Measurements from ENCODE around the gene RPS21.

RPS21 gene

DNA sequence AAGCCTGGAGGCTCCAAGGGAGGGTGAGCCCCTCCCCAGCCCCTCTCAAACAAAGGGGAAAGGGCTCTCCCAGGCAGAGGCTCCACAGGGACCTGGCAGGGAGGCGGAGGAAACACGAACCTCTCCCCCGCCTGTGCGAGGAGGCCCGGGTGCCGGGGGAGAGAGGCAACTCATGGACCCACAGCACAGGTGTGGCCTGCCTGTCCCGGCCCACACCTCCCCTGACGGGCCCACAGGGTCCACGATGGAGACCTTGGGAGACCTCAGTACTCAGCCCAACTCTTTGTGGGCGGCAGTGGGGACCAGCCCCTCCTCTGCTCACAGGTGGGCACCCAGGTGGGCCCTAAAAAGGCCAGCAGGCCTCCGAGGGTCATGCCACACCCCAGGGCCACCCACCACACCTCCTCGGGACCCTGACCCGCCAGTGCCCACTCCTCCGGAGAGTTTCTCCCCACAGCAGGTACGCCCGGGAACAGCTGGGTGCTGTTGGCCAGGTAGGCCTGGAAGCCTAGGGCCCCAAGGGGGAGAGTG, 32.0 kb upstream of the RPS21 start:
- H3K27ac ChIP-seq = no peak overlapping the region

DNA sequence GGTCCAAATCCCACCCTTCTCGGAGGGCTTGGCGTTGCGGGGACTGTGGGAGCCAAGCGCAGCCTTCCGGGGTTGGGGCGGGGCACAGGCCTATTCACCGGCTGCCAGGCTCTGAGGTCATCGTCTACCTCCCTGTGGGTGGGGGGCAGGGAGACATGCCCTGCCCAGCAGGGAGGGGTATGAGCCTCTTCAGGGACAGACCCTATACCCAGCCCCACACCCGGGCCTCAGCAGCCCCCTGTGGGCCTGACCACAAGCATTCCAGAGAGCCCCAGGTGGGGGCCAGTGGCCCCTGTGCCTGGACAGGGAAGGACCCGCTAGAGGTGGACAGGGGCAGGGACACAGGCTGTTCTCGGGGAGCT, 31.4 kb upstream of the RPS21 start:
- H3K27ac ChIP-seq = no peak overlapping the region
- no peak for TF ChIP-seq CTCF (IDR thresholded peaks at IDR 0.05)
- TF ChIP-seq ZFX (IDR thresholded peaks at IDR 0.05; ENCODE audit: borderline replicate concordance) = no peak

More for the DNA sequence above, 32.0 kb upstream of the RPS21 start:
- no peak for TF ChIP-seq ZFX (IDR thresholded peaks at IDR 0.05; ENCODE audit: borderline replicate concordance)
- no peak for TF ChIP-seq CTCF (IDR thresholded peaks at IDR 0.05)

DNA sequence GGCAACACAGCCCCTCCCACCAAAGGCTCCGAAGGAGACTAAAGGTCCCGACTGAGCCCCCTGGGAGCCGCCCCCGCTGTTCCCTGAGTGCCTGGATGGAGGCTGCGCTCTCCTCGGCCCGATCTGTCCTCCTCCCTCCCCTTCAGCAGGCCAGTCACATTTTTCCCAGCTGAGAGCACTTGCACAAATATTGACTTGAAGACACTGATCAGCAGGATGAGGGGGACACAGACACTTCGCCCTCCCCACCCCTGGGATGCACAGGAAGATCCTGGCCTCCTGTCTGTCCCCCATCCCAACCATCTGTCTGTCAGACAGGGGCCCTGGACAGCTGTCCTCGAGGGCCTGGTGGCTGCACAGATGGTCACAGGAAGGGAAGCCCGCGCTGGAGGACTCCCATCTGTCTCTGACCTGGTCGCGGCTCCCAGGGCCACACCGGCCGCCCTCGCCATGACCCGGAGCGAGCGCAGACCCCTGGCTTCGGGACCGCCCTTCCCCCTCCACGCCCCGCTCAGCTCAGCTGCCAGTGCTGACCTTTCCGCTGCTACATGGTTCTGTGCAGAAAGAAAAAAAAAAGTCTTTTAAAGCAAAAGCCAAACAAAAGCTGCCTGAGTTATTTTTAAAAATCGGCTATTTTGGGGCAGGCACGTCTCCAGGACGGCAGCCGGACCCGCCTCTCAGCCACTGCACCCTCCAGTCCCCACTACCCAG, 30.9 kb upstream of the RPS21 start:
- no peak for TF ChIP-seq CTCF (IDR thresholded peaks at IDR 0.05)
- no peak for TF ChIP-seq ZFX (IDR thresholded peaks at IDR 0.05; ENCODE audit: borderline replicate concordance)
- no peak overlapping the region for H3K27ac ChIP-seq

DNA sequence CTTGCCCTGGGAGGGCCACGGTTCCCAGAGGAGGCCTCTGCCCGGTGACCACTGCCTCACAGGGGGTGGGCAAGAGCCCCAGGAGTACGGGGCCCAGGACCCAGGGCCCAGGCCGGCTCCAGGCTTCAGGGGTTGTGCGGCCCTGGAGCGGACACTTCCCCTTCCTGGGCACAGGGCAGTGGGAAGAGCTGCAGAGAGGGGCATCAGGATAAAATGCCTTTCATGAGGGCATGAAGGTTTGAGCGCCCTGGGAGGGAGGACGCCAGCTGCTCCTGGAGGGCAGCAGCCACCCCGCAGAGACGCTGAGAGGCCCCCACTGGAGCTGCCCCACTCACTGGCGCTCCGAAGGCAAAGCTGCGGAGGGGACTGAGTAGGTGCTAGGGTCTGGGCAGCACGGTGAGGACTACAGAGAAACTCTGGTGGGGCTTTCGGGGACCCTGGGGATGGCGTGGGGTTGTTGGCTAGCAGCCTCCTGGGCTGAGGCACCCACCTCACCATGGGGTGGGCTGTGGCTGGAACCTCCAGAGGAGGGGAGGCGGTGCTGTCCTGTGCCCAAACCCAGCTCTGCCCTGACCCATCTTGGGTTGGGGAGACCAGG, 30.2 kb upstream of the RPS21 start:
- TF ChIP-seq ZFX (IDR thresholded peaks at IDR 0.05; ENCODE audit: borderline replicate concordance) = no peak
- no peak for TF ChIP-seq CTCF (IDR thresholded peaks at IDR 0.05)
- H3K27ac ChIP-seq = no peak overlapping the region

DNA sequence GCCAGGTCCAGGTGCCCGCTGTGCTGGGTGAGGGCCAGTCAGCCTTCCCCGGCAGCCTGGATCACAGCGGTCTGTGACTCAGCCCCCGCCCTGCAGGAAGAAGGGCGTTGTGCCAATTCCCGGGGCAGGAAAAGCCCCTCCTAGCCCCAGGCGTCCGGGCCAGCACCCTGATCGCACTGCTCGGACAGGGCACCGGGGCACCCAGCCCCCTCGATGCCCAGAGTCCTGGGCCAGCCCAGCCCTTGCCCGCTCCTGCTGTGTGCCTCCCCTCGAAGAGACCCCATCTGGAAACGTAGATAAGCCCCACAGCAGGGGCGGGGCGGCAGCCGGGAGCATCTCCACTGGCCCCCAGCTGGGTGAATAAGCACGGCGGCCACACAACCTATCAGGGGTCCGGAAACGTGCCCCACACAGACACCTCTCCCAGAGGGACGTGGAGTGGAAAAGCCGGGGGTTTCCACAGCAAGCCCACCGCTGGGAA, 29.7 kb upstream of the RPS21 start:
- no peak overlapping the region for H3K27ac ChIP-seq
- TF ChIP-seq ZFX (IDR thresholded peaks at IDR 0.05; ENCODE audit: borderline replicate concordance) (no peak), CTCF (IDR thresholded peaks at IDR 0.05) (no peak)

- H3K27ac ChIP-seq = no peak overlapping the region
- no peak for TF ChIP-seq ZFX (IDR thresholded peaks at IDR 0.05; ENCODE audit: borderline replicate concordance)
- no peak for TF ChIP-seq CTCF (IDR thresholded peaks at IDR 0.05)
These were observed 29.2 kb upstream of the RPS21 start for GRCh38 chr20:62357681-62358080.
